SK-N-SH (cell line): ENCODE results near the gene SHB.

Experiments
- CHD2 ChIP-seq: fragments of 150-350 bp; IDR thresholded peaks from 2 replicates; pipeline ENCODE4 v1.6.1; 2018; ENCODE audit warnings: low read length; ENCODE audit not compliant: partially characterized antibody
- EZH2phosphoT487 ChIP-seq: fragments of 200-600 bp; sonication (generic); IDR thresholded peaks from 2 replicates; pipeline ENCODE4 v1.6.1; 2017; ENCODE audit warnings: low read depth, mixed run types, mild to moderate bottlenecking, antibody characterized with exemption, moderate library complexity, borderline replicate concordance

- no peak for TF ChIP-seq EZH2phosphoT487
- TF ChIP-seq CHD2 = no peak
These were observed 101.3 kb downstream of the SHB start for GRCh38 chr9:37967761-37968080.
